CD4-positive, CD25-positive, alpha-beta regulatory T cell (primary cell): Measurements from ENCODE around the gene BACE2. TPM values are rescaled to one million over a fixed set of nuclear protein-coding genes. Genes with fewer than 3 reads are reported as not detected.

ENCODE experiments used
- ATAC-seq, 2 donors: fragments of 150-1000 bp; cut with Tn5 transposase; one replicate each; pipeline ENCODE4 v1.10.0; 2021; ENCODE audit warnings: low read depth in 2 of 2, moderate number of reproducible peaks in 2 of 2, moderate library complexity in 1 of 2
- DNase-seq, 3 donors: peaks; one replicate each; pipeline versions ENCODE4 v3.0.0 to v3.0.0-alpha.2; 2012 to 2022; ENCODE audit warnings: mixed read lengths in 1 of 3
- H3K27ac ChIP-seq: one replicate; pipeline ENCODE4 v1.7.0; 2013; ENCODE audit warnings: mild to moderate bottlenecking, low read length; ENCODE audit not compliant: insufficient read depth, poor library complexity, severe bottlenecking
- H3K27me3 ChIP-seq: one replicate; pipeline ENCODE4 v1.7.0; 2013; ENCODE audit warnings: low read length; ENCODE audit not compliant: control insufficient read depth, insufficient read depth
- H3K36me3 ChIP-seq: one replicate; pipeline ENCODE4 v1.7.0; 2013; ENCODE audit warnings: mild to moderate bottlenecking, low read length, moderate library complexity; ENCODE audit not compliant: control insufficient read depth, insufficient read depth
- H3K4me1 ChIP-seq: 2 replicates; pipeline ENCODE4 v1.7.0; 2013; ENCODE audit warnings: mild to moderate bottlenecking, low read length; ENCODE audit not compliant: insufficient read depth, control insufficient read depth, poor library complexity, severe bottlenecking
- H3K4me3 ChIP-seq: one replicate; pipeline ENCODE4 v1.7.0; 2013; ENCODE audit warnings: low read depth, mild to moderate bottlenecking, low read length, moderate library complexity
- H3K9me3 ChIP-seq, 2 experiments: 1 replicate in 1 of 2; 2 replicates in 1 of 2; pipeline ENCODE4 v1.7.0; 2013; ENCODE audit warnings: low read length in 2 of 2, mild to moderate bottlenecking in 1 of 2, moderate library complexity in 1 of 2; ENCODE audit not compliant: control insufficient read depth in 2 of 2
- H3K27ac Mint-ChIP-seq, 3 donors: one replicate each; pipeline ENCODE4 v1.8.0; 2020 to 2022; ENCODE audit warnings: mild to moderate bottlenecking in 3 of 3, mixed read lengths in 3 of 3, moderate library complexity in 2 of 3
- H3K27me3 Mint-ChIP-seq: one replicate; pipeline ENCODE4 v1.8.0; 2022; ENCODE audit warnings: mild to moderate bottlenecking, mixed read lengths
- H3K36me3 Mint-ChIP-seq: one replicate; pipeline ENCODE4 v1.8.0; 2020; ENCODE audit warnings: mixed read lengths
- H3K4me1 Mint-ChIP-seq, 4 donors: one replicate each; pipeline ENCODE4 v1.8.0; 2020 to 2022; ENCODE audit warnings: mixed read lengths in 4 of 4, mild to moderate bottlenecking in 1 of 4
- H3K4me3 Mint-ChIP-seq, 4 donors: one replicate each; pipeline ENCODE4 v1.8.0; 2020 to 2022; ENCODE audit warnings: mild to moderate bottlenecking in 4 of 4, mixed read lengths in 4 of 4, moderate library complexity in 3 of 4
- H3K9me3 Mint-ChIP-seq, 7 donors: one replicate each; pipeline ENCODE4 v1.8.0; 2020 to 2022; ENCODE audit warnings: mixed read lengths in 7 of 7, mild to moderate bottlenecking in 3 of 7, moderate library complexity in 2 of 7
- polyA plus RNA-seq, 4 donors: library from polyadenylated mRNA; unstranded; fragments of 300-500 nt; fragmentation: Illumina TruSeq; gene quantifications; one replicate each; pipeline ENCODE4 v1.2.3, GENCODE V29; 2021
- total RNA-seq: library from RNA; stranded (reverse); gene quantifications from one replicate; pipeline ENCODE4 v1.2.3, GENCODE V29; 2022

BACE2 gene
- total and polyA plus RNA-seq, 5 donors from 2014 or later = 0.70 to 2.5 (median 1.1) TPM

DNA sequence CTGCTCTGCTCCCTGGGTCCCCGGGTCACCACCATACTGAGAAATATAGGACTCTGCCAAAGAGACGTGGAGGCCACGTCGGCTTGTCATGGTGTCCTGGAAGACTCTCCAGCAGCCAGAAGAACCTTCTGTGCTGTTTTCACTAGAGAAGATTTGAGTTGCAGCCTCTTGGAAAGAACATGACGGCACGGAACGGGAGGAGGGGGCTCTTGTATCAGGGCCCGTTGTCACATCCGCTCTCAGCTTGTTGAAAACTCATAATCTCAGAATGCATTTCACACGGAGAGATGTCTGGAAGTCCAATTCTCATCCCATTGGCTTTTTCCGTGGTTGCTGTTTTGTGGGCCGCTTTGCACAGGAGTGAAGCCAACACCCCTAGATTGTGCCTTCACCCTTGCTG lies 109.2 kb downstream of the BACE2 start:
- no peak overlapping the region for H3K27ac ChIP-seq
- no peak for DNase-seq

DNA sequence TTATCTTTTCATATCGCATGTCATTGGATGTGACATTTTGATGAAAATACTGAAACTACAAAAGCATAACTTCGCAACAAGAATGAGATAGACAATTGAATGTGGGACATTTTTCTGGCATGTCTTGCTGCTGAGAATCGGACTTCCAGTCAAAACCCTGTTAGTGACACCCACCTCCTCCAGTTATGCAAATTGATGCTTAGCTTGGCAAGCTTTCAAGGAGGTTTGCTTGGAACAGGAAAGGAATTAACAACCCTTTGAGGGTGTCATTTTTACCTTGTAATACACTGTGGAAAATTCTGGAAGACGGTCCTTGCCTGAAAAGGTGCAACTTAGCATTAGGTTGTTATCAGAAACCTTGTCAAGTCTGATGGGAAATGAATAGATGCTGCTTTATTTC lies 109.9 kb downstream of the BACE2 start:
- Histone ChIP-seq H3K36me3 (no peaks in the 10 kb centered on the region), H3K9me3 (no peaks in the 10 kb centered on the region), H3K27ac (no peak overlapping the region), H3K27me3 (peaks cover 1% of the 10 kb centered on the region), H3K4me3 (no peak overlapping the region), H3K4me1 (no peaks in the 10 kb centered on the region)
- ATAC-seq = no peak
- Mint-ChIP-seq H3K9me3 (peaks cover 0 to 6% (median 1%) of the 10 kb centered on the region in 7 donors), H3K4me3 (no peak overlapping the region), H3K27ac (no peak overlapping the region), H3K27me3 (peaks cover 4% of the 10 kb centered on the region), H3K36me3 (no peaks in the 10 kb centered on the region), H3K4me1 (no peaks in the 10 kb centered on the region)
- no peak for DNase-seq

More for the DNA sequence above, 109.2 kb downstream of the BACE2 start:
- no peaks in the 10 kb centered on the region for H3K36me3 Mint-ChIP-seq
- H3K27me3 Mint-ChIP-seq = peaks cover 4% of the 10 kb centered on the region
- Histone ChIP-seq H3K36me3 (no peaks in the 10 kb centered on the region), H3K27me3 (no peaks in the 10 kb centered on the region), H3K4me3 (no peak overlapping the region), H3K4me1 (no peaks in the 10 kb centered on the region), H3K9me3 (peaks cover 0 to 2% of the 10 kb centered on the region in 2 experiments)
- no peak overlapping the region for H3K27ac Mint-ChIP-seq
- H3K4me1 Mint-ChIP-seq = no peaks in the 10 kb centered on the region
- H3K4me3 Mint-ChIP-seq = no peak overlapping the region
- ATAC-seq = no peak
- peaks cover 0 to 11% (median 2%) of the 10 kb centered on the region in 7 donors for H3K9me3 Mint-ChIP-seq

DNA sequence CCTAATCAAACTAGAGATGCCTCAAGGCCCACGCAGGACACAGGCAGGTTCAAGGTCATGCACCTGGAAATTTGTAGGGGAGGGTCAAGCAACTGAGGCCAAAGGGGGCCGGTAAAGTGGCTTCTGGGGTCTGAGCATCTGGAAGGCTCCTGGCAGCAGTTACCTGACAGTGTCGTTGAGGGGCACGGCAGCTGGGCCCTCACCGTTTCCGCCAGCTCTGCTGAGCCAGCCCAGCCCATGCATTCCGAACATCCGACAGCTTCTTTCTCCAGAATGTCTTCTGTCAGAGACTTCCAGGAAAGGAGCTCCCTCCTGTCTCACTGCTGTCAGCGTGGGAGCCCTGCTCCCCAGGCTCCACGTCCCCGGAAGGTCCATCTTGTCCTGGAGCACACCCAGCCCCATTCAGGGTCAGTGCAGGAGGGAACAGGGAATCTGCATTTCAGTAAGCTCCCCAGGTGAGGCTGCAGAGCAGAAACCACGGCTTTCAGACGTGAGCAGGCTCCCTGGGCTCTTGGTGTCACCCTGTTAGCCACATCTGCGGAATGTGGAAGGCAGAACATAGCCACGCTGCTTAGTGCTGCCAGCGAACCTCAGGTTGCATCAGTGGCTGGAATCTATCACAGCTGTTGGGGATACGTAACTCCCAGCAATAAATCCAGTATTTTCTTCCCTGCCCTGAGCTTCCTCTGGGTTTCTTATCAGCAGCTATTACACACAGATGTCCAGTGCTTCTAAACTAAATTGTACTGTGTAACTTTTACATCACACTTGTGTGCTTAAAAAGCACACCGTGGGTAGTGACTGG lies 112.4 kb downstream of the BACE2 start:
- no peak for DNase-seq
- Mint-ChIP-seq H3K27ac (no peak overlapping the region), H3K4me1 (peaks cover 0 to 4% (median 1%) of the 10 kb centered on the region in 4 donors), H3K9me3 (peaks cover 0 to 3% (median 0%) of the 10 kb centered on the region in 7 donors), H3K4me3 (no peak overlapping the region), H3K36me3 (no peaks in the 10 kb centered on the region), H3K27me3 (peaks cover 13% of the 10 kb centered on the region)
- Histone ChIP-seq H3K27ac (no peak overlapping the region), H3K36me3 (no peaks in the 10 kb centered on the region), H3K4me3 (no peak overlapping the region), H3K4me1 (no peaks in the 10 kb centered on the region), H3K27me3 (peaks cover 5% of the 10 kb centered on the region), H3K9me3 (no peaks in the 10 kb centered on the region)
- no peak for ATAC-seq

DNA sequence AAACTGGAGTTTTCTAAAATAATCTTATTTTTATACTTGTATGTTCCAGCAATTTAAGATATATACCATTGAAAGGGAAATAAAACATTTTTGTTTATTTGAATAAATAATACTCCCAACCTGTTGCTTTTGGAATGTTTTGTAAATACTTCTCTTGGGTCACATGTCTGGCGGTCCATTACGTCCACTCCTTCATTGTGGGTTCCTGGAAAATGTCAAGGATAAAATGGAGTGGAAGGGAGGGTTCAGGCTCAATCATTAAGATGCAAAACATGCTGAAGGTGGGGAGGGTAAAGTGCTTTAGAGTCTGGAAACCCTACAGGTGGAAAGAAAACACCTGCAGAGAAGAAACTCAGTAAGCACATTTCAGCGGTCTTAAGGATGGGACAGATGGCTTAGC lies 114.5 kb downstream of the BACE2 start:
- H3K27ac Mint-ChIP-seq = no peak overlapping the region

DNA sequence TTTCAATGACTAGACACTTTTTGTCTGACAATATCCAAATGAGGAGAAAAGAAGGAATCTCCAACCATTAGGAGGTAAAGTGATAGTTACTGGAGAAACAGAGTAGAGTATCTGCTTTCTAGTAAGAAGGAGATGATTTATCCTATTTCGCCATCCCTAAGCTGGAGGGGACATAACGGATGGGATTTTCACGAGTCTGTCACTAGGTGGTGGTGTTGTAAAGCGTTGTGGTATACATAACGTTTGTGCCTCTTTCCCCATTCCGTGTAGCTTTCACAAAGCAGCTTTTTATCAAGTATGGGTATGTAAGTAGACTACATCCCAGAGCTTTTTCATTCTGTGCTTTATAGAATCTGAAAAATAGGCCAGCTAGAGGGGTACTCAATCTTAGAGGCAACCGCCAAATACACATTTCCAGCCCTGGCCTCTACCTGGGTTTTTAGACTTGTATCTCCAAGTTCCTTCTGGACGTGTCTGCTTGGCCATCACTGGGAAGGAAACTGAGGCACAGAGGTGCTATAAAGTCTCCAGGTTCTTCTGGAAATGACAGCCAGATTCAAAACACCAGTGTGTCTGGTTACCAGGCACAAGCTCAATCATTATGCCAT lies 115.4 kb downstream of the BACE2 start:
- Mint-ChIP-seq H3K36me3 (no peaks in the 10 kb centered on the region), H3K27ac (no peak overlapping the region), H3K4me3 (no peak overlapping the region), H3K9me3 (peaks cover 0 to 3% (median 0%) of the 10 kb centered on the region in 7 donors), H3K4me1 (peaks cover 0 to 4% (median 1%) of the 10 kb centered on the region in 4 donors), H3K27me3 (peaks cover 13% of the 10 kb centered on the region)
- Histone ChIP-seq H3K4me3 (no peak overlapping the region), H3K27me3 (peaks cover 5% of the 10 kb centered on the region), H3K27ac (no peak overlapping the region), H3K9me3 (no peaks in the 10 kb centered on the region), H3K4me1 (no peaks in the 10 kb centered on the region), H3K36me3 (no peaks in the 10 kb centered on the region)
- peak; percentile 87 for ATAC-seq
- peak; percentile 32 to 69 (median 69) for DNase-seq

More for the DNA sequence above, 114.5 kb downstream of the BACE2 start:
- no peaks in the 10 kb centered on the region for H3K36me3 ChIP-seq
- peaks cover 0 to 4% (median 1%) of the 10 kb centered on the region in 4 donors for H3K4me1 Mint-ChIP-seq
- H3K27me3 ChIP-seq = peaks cover 5% of the 10 kb centered on the region
- no peak overlapping the region for H3K4me3 ChIP-seq
- no peaks in the 10 kb centered on the region for H3K36me3 Mint-ChIP-seq
- DNase-seq (no peak), ATAC-seq (no peak)
- H3K4me3 Mint-ChIP-seq = no peak overlapping the region
- no peak overlapping the region for H3K27ac ChIP-seq
- H3K9me3 ChIP-seq = no peaks in the 10 kb centered on the region
- peaks cover 0 to 3% (median 0%) of the 10 kb centered on the region in 7 donors for H3K9me3 Mint-ChIP-seq
- H3K27me3 Mint-ChIP-seq = peaks cover 13% of the 10 kb centered on the region
- no peaks in the 10 kb centered on the region for H3K4me1 ChIP-seq

DNA sequence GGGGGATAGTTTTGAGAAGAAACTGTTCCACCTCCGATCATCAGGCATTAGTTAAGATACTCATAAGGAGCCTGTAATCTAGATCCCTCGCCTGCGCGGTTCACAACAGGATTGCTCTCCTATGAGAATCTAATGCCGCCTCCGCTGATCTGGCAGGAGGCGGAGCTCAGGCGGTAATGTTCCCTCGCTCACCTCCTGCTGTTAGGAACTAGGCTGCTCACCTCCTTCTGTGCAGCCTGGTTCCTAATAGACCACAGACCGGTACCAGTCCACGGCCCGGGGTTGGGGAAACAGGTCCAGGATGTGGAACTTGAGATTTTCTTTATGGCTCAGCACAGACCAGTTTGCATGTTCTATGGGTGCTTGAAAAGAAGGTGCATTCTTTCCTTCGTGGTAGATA lies 121.5 kb downstream of the BACE2 start:
- H3K4me1 Mint-ChIP-seq = peaks cover 0 to 9% (median 1%) of the 10 kb centered on the region in 4 donors
- no peaks in the 10 kb centered on the region for H3K9me3 Mint-ChIP-seq
- no peak overlapping the region for H3K27ac Mint-ChIP-seq
- no peak overlapping the region for H3K27ac ChIP-seq
- no peaks in the 10 kb centered on the region for H3K36me3 Mint-ChIP-seq
- H3K9me3 ChIP-seq = no peaks in the 10 kb centered on the region
- no peak overlapping the region for H3K4me3 ChIP-seq
- no peaks in the 10 kb centered on the region for H3K4me1 ChIP-seq
- H3K27me3 Mint-ChIP-seq = peaks cover 14% of the 10 kb centered on the region
- no peaks in the 10 kb centered on the region for H3K36me3 ChIP-seq
- ATAC-seq = no peak
- no peaks in the 10 kb centered on the region for H3K27me3 ChIP-seq
- H3K4me3 Mint-ChIP-seq = no peak overlapping the region
- DNase-seq = no peak

DNA sequence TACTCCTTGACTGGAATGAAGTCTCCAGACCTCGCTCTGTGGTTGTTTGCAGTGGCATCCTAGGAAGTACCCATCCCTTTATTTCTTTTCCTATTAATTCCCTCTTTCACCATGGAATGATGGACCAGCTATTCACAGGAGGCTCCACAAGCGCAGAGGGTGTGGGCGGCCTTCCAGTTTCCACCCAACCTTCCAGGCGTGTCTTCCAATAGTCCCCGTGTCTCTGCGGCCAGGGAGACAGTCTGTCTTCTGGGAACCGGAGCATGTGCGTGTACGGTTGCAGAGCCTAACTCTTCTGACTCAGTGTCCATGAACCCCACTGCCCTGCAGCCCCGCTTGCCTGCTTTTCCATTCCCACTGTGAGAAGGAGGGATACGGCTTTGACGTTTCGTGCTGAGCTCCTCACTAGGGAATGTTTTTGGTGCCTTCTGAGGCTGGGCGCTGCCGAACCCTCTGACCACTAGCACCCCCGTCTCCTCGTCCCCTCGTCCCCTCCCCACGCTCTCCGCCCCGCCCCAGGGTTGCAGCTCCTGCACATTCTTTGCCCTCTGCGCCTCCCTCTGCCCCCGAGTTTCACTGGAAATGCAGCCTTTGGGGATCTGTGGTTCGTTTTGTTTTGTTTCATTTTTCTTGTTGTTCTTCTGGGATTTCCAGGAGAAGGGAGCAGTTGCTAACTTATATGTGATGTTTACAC lies 122.3 kb downstream of the BACE2 start:
- Histone ChIP-seq H3K36me3 (no peaks in the 10 kb centered on the region), H3K27ac (no peak overlapping the region), H3K27me3 (no peaks in the 10 kb centered on the region), H3K4me1 (no peaks in the 10 kb centered on the region), H3K9me3 (no peaks in the 10 kb centered on the region), H3K4me3 (no peak overlapping the region)
- Mint-ChIP-seq H3K4me3 (peak overlapping the region in 1 of 4 donors; percentile 44), H3K27ac (no peak overlapping the region), H3K4me1 (peaks cover 0 to 9% (median 1%) of the 10 kb centered on the region in 4 donors), H3K9me3 (no peaks in the 10 kb centered on the region), H3K27me3 (peaks cover 14% of the 10 kb centered on the region), H3K36me3 (no peaks in the 10 kb centered on the region)
- DNase-seq (no peak), ATAC-seq (no peak)
